OCI-LY1 (cell line): ENCODE measurements around the gene PXDN.

Experiments
- CTCF ChIP-seq: fragments of 200-600 bp; sonication (generic), shearing (Covaris generic); IDR thresholded peaks from 2 replicates; pipeline ENCODE4 v1.5.1; 2017; ENCODE audit warnings: mild to moderate bottlenecking, antibody characterized with exemption, low read length, moderate library complexity, mixed read lengths
- EZH2 ChIP-seq: fragments of 200-600 bp; sonication (generic), shearing (Covaris generic); IDR thresholded peaks from 2 replicates; pipeline ENCODE4 v1.8.0; 2017; ENCODE audit warnings: borderline replicate concordance, mixed run types, mild to moderate bottlenecking, antibody characterized with exemption, low read length, moderate library complexity, mixed read lengths

DNA sequence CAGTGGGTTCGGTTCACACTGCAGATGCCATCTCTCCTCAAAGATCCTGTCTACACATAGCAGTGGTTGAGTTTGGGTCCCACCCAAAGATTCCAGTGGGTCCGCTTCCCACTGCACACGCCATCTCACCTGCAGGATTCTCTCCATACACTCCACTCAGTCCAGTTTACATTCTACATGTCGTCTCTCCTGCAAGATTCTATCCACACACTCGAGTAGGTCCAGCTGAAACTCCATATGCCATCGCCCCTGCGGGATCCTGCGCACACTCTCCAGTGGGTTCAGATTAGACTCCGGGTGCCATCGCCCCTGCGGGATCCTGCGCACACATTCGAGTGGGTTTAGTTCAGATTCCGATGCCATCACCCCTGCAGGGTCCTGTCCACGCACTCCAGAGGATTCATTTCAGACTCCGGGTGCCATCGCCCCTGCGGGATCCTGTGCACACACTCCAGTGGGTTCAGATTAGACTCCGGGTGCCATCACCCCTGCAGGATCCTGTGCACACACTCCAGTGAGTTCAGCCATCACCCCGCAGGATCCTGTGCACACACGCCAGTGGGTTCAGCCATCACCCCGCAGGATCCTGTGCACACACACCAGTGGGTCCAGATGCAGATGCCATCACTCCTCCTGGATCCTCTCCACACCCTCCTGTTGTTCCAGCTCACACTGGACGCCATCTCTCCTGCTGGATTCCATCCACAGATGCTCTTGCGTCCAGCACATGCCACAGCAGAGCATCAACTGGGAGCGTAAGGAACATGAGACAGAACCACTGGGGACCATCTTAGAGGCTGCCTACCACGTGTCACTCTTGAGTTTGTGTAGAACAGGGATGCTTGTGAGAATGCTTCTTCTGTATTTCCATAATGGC lies 3.0 kb upstream of the PXDN start:
- TF ChIP-seq CTCF: no peak
- no peak for TF ChIP-seq EZH2
